HG03095 (cell line): Measurements from ENCODE around the gene PSMF1.

Experiments used
- ATAC-seq: cut with Tn5 transposase; IDR thresholded peaks from one replicate; pipeline ENCODE4 v1.9.1; 2021; ENCODE audit warnings: moderate library complexity; ENCODE audit not compliant: unreplicated experiment

Gene PSMF1

GRCh38 chr20:1188347-1188746 is 69.9 kb downstream of the PSMF1 start:
- no peak for ATAC-seq

GRCh38 chr20:1189827-1190226 is 71.4 kb downstream of the PSMF1 start:
- ATAC-seq = no peak

GRCh38 chr20:1190847-1191246 is 72.4 kb downstream of the PSMF1 start:
- ATAC-seq = no peak

- ATAC-seq = no peak
Measured at GRCh38 chr20:1191299-1191698, 72.9 kb downstream of the PSMF1 start.

GRCh38 chr20:1195226-1195625 is 76.8 kb downstream of the PSMF1 start:
- ATAC-seq = no peak

GRCh38 chr20:1196634-1197033 is 78.2 kb downstream of the PSMF1 start:
- ATAC-seq = no peak

GRCh38 chr20:1197801-1198200 is 79.4 kb downstream of the PSMF1 start:
- no peak for ATAC-seq

GRCh38 chr20:1198751-1199150 is 80.3 kb downstream of the PSMF1 start:
- ATAC-seq = no peak

- ATAC-seq = no peak
Measured at GRCh38 chr20:1199212-1199873, 80.9 kb downstream of the PSMF1 start.

GRCh38 chr20:1199964-1200363 is 81.6 kb downstream of the PSMF1 start:
- ATAC-seq = no peak

- no peak for ATAC-seq
Measured at GRCh38 chr20:1202762-1203504, 84.5 kb downstream of the PSMF1 start, which contains the start of gene C20orf202. TSS of gene C20orf202 (plus strand) at chr20:1203454. CDS start at chr20:1203586, 132 bp downstream.

GRCh38 chr20:1203630-1204029 is 85.2 kb downstream of the PSMF1 start:
- ATAC-seq = no peak

GRCh38 chr20:1204113-1204512 is 85.7 kb downstream of the PSMF1 start:
- ATAC-seq = no peak

GRCh38 chr20:1204576-1204975 is 86.2 kb downstream of the PSMF1 start:
- ATAC-seq = no peak

- ATAC-seq = no peak
Measured at GRCh38 chr20:1205802-1206201, 87.4 kb downstream of the PSMF1 start.

GRCh38 chr20:1206366-1207148 is 88.2 kb downstream of the PSMF1 start:
- ATAC-seq = no peak

- no peak for ATAC-seq
Measured at GRCh38 chr20:1207293-1207878, 89.0 kb downstream of the PSMF1 start.

- ATAC-seq = no peak
Measured at GRCh38 chr20:1209447-1210387, 91.3 kb downstream of the PSMF1 start.

GRCh38 chr20:1210501-1210900 is 92.1 kb downstream of the PSMF1 start:
- ATAC-seq = no peak

- no peak for ATAC-seq
Measured at GRCh38 chr20:1212023-1212422, 93.6 kb downstream of the PSMF1 start.
